Measurements from ENCODE around the gene CACNA1A. TPM values are rescaled to one million over a fixed set of nuclear protein-coding genes. Genes with fewer than 3 reads are reported as not detected.
A peak's percentile ranks its signal among the peaks of the same experiment; 100 is the strongest.

CACNA1A gene
- total and polyA plus RNA-seq, 5 donors: 0.65 to 1.3 (median 0.88) TPM

DNA sequence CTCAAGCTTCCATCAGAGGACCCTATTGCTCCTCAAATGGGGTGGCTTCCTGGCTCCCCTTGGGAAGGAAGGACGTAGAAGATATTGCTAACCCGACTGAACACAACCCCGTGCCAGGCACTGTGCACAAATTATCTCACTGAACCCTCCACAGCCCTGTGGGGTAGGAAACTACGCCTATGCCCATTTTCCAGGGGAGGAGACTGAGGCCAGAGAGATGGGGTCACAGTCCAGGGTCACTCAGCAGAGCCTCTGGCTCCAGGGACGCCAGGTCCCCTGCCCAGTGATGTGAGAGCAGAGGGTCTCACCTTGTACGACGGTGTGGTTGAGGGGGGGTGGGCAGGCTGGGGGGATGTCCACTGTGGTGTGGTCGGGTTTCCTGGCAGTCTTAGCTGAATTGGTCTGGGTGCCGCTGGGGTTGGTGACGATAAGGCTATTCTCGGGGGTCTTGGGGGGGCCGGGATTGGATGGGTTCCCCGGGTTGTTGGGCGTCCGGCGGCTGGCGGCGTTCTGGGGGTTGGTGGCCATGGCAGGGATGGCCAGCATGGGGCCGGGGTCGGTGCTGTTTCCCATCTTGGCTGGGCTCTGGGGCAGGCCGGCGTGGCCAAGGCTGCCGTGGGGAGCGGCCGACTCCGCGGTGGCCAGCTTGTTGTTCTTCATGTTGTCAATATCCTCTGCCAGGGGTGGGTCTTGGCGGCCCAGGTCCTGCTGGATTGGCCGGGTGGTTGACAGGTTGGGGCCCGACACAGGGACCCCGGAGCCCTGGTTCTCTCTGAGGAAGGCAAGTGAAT is 219.9 kb downstream of the CACNA1A start:
- 89% methylated on average over 31 of the region's 31 CpGs for WGBS
- Histone ChIP-seq H3K9me3 (ENCODE audit: control insufficient read depth, low read length) (no peaks in the 10 kb centered on the region), H3K27me3 (ENCODE audit: control insufficient read depth, insufficient read depth) (no peaks in the 10 kb centered on the region), H3K4me3 (ENCODE audit: low read length) (no peak overlapping the region), H3K27ac (ENCODE audit: low read length) (no peak overlapping the region), H3K4me1 (ENCODE audit: control insufficient read depth, insufficient read depth, low read length) (no peaks in the 10 kb centered on the region)
- intact Hi-C loops (cut with DNase I): no loop called here
- ATAC-seq (no peak), DNase-seq (no peak)

DNA sequence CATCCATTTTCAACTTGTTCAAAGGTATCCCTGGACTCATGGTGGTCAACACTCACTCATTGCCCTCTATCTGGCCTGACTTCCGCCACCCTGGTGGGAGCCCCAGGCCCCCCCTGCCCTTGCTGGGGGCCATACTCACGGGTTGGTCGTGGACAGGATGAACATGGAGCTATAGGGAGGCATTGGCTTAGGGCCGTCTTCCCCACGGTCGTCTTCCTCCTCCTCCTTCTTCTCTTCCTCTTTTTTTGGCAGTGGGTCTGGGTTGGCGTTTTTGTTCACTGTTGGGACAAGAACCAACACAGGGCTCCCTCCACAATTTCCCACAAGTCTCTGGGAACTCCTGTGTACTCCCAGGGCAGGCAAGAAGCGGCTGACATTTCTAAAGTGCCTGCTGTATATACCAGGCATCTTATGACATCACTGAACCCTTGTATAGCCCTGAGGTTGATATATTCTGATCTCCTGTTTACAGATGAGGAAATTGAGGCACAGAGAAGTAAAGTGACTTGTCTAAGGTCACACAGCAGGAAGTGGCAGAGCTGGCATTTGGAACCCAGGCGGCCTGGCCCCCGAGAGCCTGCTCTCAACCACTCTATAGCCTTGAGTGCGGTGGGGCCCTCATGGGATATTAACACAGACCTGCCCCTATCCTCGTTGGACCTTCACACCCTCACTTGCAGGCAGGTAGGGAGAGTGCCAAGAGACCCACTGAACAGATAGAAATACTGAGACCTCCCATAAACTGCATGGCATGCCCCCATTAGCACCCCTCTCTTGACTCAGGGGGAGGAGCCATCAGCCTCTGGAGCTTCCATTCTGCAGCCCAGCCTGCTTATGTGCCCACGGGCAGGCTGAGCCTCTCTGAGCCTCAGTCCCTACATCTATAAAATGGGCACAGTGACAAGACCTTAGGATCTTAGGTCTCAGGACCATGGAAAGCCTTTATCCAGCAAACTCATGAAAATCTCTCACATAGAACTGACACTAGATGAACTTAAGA is 221.1 kb downstream of the CACNA1A start:
- H3K27me3 ChIP-seq (ENCODE audit: control insufficient read depth, insufficient read depth): no peaks in the 10 kb centered on the region
- H3K4me1 ChIP-seq (ENCODE audit: control insufficient read depth, insufficient read depth, low read length): no peaks in the 10 kb centered on the region
- no peak for ATAC-seq

DNA sequence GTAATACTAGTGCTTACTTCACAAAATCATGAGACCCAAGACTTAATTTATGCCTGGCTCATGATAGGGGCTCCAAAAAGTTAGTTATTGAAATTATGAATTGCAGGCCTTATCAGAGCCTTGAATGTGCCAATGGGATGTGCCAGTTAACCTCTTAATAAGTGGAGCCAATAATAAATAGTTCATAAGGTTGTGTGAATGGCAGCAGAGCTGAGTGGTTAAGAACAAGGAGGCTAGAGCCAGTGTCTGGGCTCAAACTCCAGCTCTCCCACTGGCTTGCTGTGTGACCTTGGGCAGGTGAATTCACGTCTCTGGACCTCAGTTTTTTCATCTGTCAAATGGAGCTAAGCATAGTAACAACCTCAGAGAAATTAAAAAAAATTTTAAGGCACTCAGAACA is 222.4 kb downstream of the CACNA1A start:
- ATAC-seq (no peak), DNase-seq (no peak)
- Histone ChIP-seq H3K4me3 (ENCODE audit: low read length) (no peak overlapping the region), H3K4me1 (ENCODE audit: control insufficient read depth, insufficient read depth, low read length) (no peaks in the 10 kb centered on the region), H3K27ac (ENCODE audit: low read length) (no peak overlapping the region), H3K9me3 (ENCODE audit: control insufficient read depth, low read length) (no peaks in the 10 kb centered on the region), H3K27me3 (ENCODE audit: control insufficient read depth, insufficient read depth) (no peaks in the 10 kb centered on the region)
- WGBS: 48% methylated on average over 1 of the region's 1 CpG
- intact Hi-C loops (cut with DNase I): no loop called here

More for the DNA sequence above, 221.1 kb downstream of the CACNA1A start:
- Histone ChIP-seq H3K27ac (ENCODE audit: low read length) (no peak overlapping the region), H3K4me3 (ENCODE audit: low read length) (no peak overlapping the region), H3K9me3 (ENCODE audit: control insufficient read depth, low read length) (no peaks in the 10 kb centered on the region)
- intact Hi-C loops (cut with DNase I): no loop called here
- no peak for DNase-seq
- WGBS: 55% methylated on average over 13 of the region's 13 CpGs

DNA sequence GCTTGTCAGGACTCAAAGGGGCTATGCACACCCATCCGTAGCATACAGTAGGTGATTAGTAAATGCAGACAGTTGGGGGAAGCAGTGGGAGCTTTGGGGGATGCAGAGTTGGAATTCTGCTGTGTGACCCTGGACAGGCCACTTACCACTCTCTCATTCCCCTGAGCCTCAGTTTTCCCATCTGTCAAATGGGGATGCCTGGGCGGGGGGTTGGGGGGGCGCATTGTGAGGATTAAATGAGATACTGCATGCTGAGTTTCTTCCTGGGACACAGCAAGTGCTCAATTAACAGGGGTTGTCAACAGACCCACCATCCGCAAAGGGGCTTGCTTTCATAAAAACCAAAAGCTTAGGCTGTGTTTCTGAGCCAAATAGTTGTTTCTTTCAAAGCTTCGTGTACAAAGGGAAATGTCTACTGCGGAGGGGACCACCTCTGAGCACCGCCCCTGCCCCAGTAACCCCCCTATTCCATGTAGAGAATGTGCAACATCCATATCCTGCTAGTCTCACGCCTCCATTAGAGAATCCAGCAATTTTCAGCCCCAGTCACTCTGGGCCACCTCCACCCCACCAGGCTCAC is 223.7 kb downstream of the CACNA1A start:
- H3K27ac ChIP-seq (ENCODE audit: low read length): no peak overlapping the region
- H3K9me3 ChIP-seq (ENCODE audit: control insufficient read depth, low read length): no peaks in the 10 kb centered on the region
- H3K4me1 ChIP-seq (ENCODE audit: control insufficient read depth, insufficient read depth, low read length): no peaks in the 10 kb centered on the region
- no peak for ATAC-seq
- H3K27me3 ChIP-seq (ENCODE audit: control insufficient read depth, insufficient read depth): no peaks in the 10 kb centered on the region
- intact Hi-C loops (cut with DNase I): no loop called here
- DNase-seq: no peak
- 70% methylated on average over 8 of the region's 8 CpGs for WGBS
- no peak overlapping the region for H3K4me3 ChIP-seq (ENCODE audit: low read length)

DNA sequence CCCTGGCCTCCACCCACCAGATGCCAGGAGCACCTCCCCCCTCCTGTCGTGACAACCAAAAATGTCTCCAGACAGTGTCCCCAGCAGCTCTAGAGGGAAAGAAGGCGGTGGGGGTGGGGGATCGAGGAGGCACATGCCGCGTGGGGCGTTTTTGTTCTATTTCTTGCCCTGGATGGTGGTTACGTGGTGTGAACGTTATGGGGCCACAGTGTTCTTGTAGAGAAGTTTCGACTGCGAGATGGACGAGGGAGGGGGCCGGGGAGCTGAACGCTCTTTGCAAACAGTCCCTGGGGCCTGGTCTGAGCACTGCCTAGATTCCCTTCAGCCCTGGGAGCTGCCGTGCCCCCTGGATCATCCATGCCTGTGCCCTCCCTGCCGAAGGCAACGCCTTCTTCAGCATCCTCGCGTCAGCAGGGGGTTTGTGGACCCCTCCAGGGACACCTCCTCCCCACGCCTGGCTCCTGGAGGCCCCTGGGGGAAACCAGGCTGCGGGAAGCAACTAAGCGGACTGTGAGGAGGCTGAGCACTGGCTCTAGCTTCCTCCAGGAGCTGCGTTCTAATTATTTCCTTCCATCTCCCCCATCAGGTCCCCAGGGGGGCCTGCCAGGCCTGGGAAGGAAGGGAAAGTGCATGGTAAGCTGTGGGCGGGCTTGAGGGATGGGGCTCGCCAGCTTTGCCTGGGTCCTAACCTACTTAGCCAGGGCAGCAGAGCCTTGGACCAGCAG is 224.6 kb downstream of the CACNA1A start:
- H3K9me3 ChIP-seq (ENCODE audit: control insufficient read depth, low read length): no peaks in the 10 kb centered on the region
- intact Hi-C loops (cut with DNase I): no loop called here
- no peaks in the 10 kb centered on the region for H3K27me3 ChIP-seq (ENCODE audit: control insufficient read depth, insufficient read depth)
- WGBS: 36% methylated on average over 24 of the region's 24 CpGs
- peak in 1 of 2 donors; percentile 15 for ATAC-seq
- peak in 1 of 3 donors; percentile 65 for DNase-seq
- no peak overlapping the region for H3K4me3 ChIP-seq (ENCODE audit: low read length)
- no peaks in the 10 kb centered on the region for H3K4me1 ChIP-seq (ENCODE audit: control insufficient read depth, insufficient read depth, low read length)
- no peak overlapping the region for H3K27ac ChIP-seq (ENCODE audit: low read length)

DNA sequence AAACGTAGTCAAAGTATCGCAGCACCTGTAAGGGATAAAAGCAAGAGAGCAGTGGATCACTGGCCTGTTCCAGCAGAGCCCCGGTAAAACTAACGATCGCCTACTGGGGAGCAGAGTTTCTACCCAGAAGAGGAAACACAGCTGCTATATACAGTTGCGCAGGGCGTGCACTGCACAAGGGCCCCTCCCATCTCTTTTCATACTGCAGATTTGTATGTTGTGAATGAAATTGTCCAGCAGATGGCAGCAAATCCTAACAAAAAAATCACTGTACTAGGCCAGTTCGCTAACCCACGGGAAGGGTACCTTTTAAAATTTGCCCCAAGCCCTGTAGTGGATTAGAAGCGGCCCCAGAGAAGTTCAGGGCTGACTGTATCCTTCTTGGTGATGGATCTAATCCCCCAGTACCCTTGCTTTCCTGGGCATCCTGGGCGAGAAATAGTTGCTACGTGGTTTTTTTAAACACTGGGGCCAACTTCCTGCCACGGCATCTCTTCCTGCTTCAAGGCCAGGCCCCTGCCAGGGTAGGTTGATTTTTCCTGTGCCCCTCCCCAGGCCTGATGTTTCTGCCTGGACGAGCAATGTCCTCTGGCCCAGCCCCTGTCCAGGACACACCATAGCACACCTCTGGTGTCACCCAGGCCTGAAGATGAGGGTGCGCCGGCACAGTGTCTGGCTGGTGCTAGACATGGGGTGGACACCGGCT is 229.0 kb downstream of the CACNA1A start:
- Histone ChIP-seq H3K4me1 (ENCODE audit: control insufficient read depth, insufficient read depth, low read length) (no peaks in the 10 kb centered on the region), H3K27me3 (ENCODE audit: control insufficient read depth, insufficient read depth) (no peaks in the 10 kb centered on the region), H3K9me3 (ENCODE audit: control insufficient read depth, low read length) (no peaks in the 10 kb centered on the region), H3K4me3 (ENCODE audit: low read length) (no peak overlapping the region), H3K27ac (ENCODE audit: low read length) (no peak overlapping the region)
- DNase-seq (peak; percentile 37 to 79 (median 69)), ATAC-seq (peak; percentile 87 to 93)
- WGBS: 45% methylated on average over 17 of the region's 17 CpGs
- intact Hi-C loops (cut with DNase I): loop anchor here (2.0 to 10.0 kb wide), 7 partner anchors 155 to 448 kb away; no protein-coding TSS in a partner anchor

DNA sequence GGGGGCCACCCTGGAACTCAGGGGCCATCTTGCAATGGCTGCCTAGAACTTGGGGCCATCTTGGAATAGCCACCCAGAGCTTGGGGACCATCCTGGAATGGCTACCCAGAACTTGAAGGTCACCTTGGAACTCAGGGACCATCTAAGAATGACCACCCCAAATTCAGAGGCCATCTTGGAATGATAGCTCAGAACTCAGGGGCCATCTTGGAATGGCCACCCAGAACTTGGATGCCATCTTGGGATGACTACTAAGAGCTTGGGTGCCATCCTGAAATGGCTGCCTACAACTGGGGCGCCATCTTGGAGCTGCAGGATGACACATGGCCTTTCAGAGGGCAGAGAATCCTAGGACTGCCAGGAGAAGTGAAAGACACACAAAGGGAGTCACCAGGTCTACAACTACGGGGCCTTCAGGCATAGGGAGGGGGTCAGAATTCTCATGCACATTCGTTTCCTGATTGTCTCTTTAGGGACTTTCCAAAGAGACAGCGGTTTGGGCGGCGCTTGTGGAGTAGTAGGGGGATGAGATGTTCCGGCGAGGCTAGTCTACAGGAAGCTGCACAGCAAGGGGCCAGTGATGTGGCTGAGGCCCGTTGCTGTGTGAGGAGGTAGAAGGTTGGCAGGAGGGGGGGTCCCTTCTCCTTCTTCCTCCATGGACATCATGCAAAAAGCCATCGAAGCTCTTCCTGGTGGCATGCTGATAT is 231.1 kb downstream of the CACNA1A start:
- Histone ChIP-seq H3K27ac (ENCODE audit: low read length) (no peak overlapping the region), H3K4me3 (ENCODE audit: low read length) (no peak overlapping the region), H3K27me3 (ENCODE audit: control insufficient read depth, insufficient read depth) (no peaks in the 10 kb centered on the region), H3K9me3 (ENCODE audit: control insufficient read depth, low read length) (no peaks in the 10 kb centered on the region), H3K4me1 (ENCODE audit: control insufficient read depth, insufficient read depth, low read length) (no peaks in the 10 kb centered on the region)
- WGBS: 71% methylated on average over 10 of the region's 10 CpGs
- no peak for ATAC-seq
- intact Hi-C loops (cut with DNase I): loop anchor here (5.0 to 10.0 kb wide), 6 partner anchors 157 to 450 kb away; no protein-coding TSS in a partner anchor
- no peak for DNase-seq

DNA sequence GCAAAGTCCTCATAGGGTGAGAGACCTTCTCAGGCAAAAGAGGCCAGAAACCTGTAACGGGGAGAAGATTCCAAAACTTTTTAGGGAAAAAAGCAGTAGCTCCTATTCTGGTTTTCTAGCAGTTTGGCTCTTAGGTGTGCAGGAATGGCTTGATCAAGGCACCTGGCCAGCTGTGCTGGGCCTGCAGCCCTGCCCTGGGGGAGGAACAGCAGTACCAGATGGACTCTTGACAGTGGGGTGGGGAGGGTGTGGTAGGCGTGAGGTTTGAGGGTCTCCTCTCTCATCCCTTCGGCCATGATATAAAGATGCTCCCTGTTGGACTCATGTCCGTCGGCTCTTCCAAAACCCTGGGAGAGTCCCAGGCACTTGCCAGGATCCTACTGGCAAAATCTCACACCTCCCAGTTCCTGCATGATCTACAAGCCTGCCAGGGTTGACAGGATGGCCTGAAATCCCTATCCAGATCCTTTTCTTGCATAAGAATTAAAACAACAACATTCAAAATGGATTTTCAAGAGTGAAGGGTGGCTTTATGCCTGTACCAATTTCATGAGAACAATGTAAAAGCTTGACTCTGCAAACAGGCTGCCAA is 235.7 kb downstream of the CACNA1A start:
- ATAC-seq (no peak), DNase-seq (no peak)
- no peaks in the 10 kb centered on the region for H3K27me3 ChIP-seq (ENCODE audit: control insufficient read depth, insufficient read depth)
- no peaks in the 10 kb centered on the region for H3K4me1 ChIP-seq (ENCODE audit: control insufficient read depth, insufficient read depth, low read length)
- H3K9me3 ChIP-seq (ENCODE audit: control insufficient read depth, low read length): no peaks in the 10 kb centered on the region
- no peak overlapping the region for H3K4me3 ChIP-seq (ENCODE audit: low read length)
- no peak overlapping the region for H3K27ac ChIP-seq (ENCODE audit: low read length)
- WGBS: 94% methylated on average over 5 of the region's 5 CpGs
- intact Hi-C loops (cut with DNase I): loop anchor here in 2 of 4 donors (10.0 kb wide), 2 partner anchors 296 to 454 kb away; no protein-coding TSS in a partner anchor

DNA sequence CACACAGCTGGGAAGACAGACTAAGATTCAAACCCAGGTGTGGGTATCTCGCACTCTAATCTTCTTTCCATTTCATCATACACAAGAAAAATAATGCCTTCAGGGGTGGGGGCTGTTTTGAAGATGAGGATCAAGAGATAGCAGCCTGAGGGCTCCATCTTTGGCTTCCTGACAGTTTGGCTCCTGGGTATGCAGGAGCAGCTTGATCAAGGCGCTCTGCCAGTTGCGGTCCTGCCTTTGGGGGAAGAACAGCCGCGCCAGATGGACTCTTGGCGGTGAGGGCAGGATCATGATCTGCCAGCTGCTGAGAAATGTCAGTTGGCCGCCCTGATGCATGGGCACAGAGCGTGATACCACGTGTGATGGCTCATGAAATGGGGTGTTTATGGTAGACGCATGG is 236.9 kb downstream of the CACNA1A start:
- intact Hi-C loops (cut with DNase I): loop anchor here in 2 of 4 donors (10.0 kb wide), 2 partner anchors 75 to 295 kb away; no protein-coding TSS in a partner anchor
- ATAC-seq: no peak
- Histone ChIP-seq H3K27ac (ENCODE audit: low read length) (no peak overlapping the region), H3K4me1 (ENCODE audit: control insufficient read depth, insufficient read depth, low read length) (no peaks in the 10 kb centered on the region), H3K27me3 (ENCODE audit: control insufficient read depth, insufficient read depth) (no peaks in the 10 kb centered on the region), H3K4me3 (ENCODE audit: low read length) (no peak overlapping the region), H3K9me3 (ENCODE audit: control insufficient read depth, low read length) (no peaks in the 10 kb centered on the region)
- 94% methylated on average over 10 of the region's 10 CpGs for WGBS
- no peak for DNase-seq

Measured in right cardiac atrium (tissue), 5 donors.